Coronary artery (tissue), 2 donors: ENCODE data around the gene HOXB8.
A peak's percentile ranks its signal among the peaks of the same experiment; 100 is the strongest.

Experiments used
- DNase-seq: peaks from one replicate; pipeline ENCODE4 v3.0.0-alpha.2; 2017; ENCODE audit warnings: low spot score
- H3K27ac ChIP-seq, 2 donors: fragments of 200-600 bp; sonication (generic); one replicate each; pipeline ENCODE4 v1.5.1; 2016 to 2019
- H3K4me3 ChIP-seq: fragments of 200-600 bp; sonication (generic); 2 replicates; pipeline ENCODE4 v1.5.1; 2016; ENCODE audit warnings: mild to moderate bottlenecking, moderate library complexity
- CTCF ChIP-seq: fragments of 200-600 bp; sonication (generic); IDR thresholded peaks from one replicate; pipeline ENCODE4 v1.5.1; 2019; ENCODE audit warnings: antibody characterized with exemption

The HOXB8 gene

GRCh38 chr17:48571024-48571818 lies 43.9 kb downstream of the HOXB8 start:
- TF ChIP-seq CTCF = no peak
- H3K4me3 ChIP-seq = peak overlapping the region; percentile 9
- peak overlapping the region in 1 of 2 donors; percentile 57 for H3K27ac ChIP-seq
- DNase-seq = no peak

- peak overlapping the region; percentile 9 for H3K4me3 ChIP-seq
These were observed 44.6 kb downstream of the HOXB8 start for GRCh38 chr17:48570325-48571023.

GRCh38 chr17:48569674-48570324 lies 45.3 kb downstream of the HOXB8 start:
- no peak overlapping the region for H3K4me3 ChIP-seq
- no peak for DNase-seq
- TF ChIP-seq CTCF = no peak
- H3K27ac ChIP-seq = peak overlapping the region in 1 of 2 donors; percentile 57

More at GRCh38 chr17:48570325-48571023, 44.6 kb downstream of the HOXB8 start:
- H3K27ac ChIP-seq = peak overlapping the region in 1 of 2 donors; percentile 57
- TF ChIP-seq CTCF = no peak
- no peak for DNase-seq

GRCh38 chr17:48569240-48569582 lies 45.9 kb downstream of the HOXB8 start:
- no peak overlapping the region for H3K27ac ChIP-seq
- DNase-seq = no peak
- no peak for TF ChIP-seq CTCF
- peak overlapping the region; percentile 36 for H3K4me3 ChIP-seq

- no peak for TF ChIP-seq CTCF
- DNase-seq = no peak
- Histone ChIP-seq H3K4me3 (peak overlapping the region; percentile 36), H3K27ac (peak overlapping the region in 1 of 2 donors; percentile 5)
These were observed 46.4 kb downstream of the HOXB8 start for GRCh38 chr17:48568499-48569239.

- H3K27ac ChIP-seq = peak overlapping the region in 1 of 2 donors; percentile 40
- DNase-seq = no peak
- H3K4me3 ChIP-seq = peak overlapping the region; percentile 36
- no peak for TF ChIP-seq CTCF
These were observed 47.3 kb downstream of the HOXB8 start for GRCh38 chr17:48567646-48568354.
